Glutamatergic neuron (in vitro differentiated cells): ENCODE measurements around the gene LMBRD2. TPM values are rescaled to one million over a fixed set of nuclear protein-coding genes. Genes with fewer than 3 reads are reported as not detected.

Source experiments
- DNase-seq: peaks from one replicate; pipeline ENCODE4 v3.0.0; 2022
- H3K27ac Mint-ChIP-seq: one replicate; pipeline ENCODE4 v1.8.0; 2020; ENCODE audit warnings: mild to moderate bottlenecking, mixed read lengths, inconsistent platforms; ENCODE audit not compliant: unreplicated experiment
- H3K27me3 Mint-ChIP-seq: one replicate; pipeline ENCODE4 v1.8.0; 2020; ENCODE audit warnings: mild to moderate bottlenecking, moderate library complexity, mixed read lengths, inconsistent platforms; ENCODE audit not compliant: unreplicated experiment
- H3K36me3 Mint-ChIP-seq: one replicate; pipeline ENCODE4 v1.8.0; 2020; ENCODE audit warnings: mild to moderate bottlenecking, mixed read lengths, inconsistent platforms; ENCODE audit not compliant: unreplicated experiment
- H3K4me1 Mint-ChIP-seq: one replicate; pipeline ENCODE4 v1.8.0; 2020; ENCODE audit warnings: mild to moderate bottlenecking, low read depth, mixed read lengths, inconsistent platforms; ENCODE audit not compliant: unreplicated experiment
- H3K4me3 Mint-ChIP-seq: one replicate; pipeline ENCODE4 v1.8.0; 2020; ENCODE audit warnings: mild to moderate bottlenecking, mixed read lengths, inconsistent platforms; ENCODE audit not compliant: unreplicated experiment
- H3K9me3 Mint-ChIP-seq: one replicate; pipeline ENCODE4 v1.8.0; 2020; ENCODE audit warnings: mild to moderate bottlenecking, moderate library complexity, mixed read lengths, inconsistent platforms; ENCODE audit not compliant: unreplicated experiment
- total RNA-seq: library from RNA; stranded (reverse); fragmentation: NEBNext Ultra II Directional; extraction: Animal tissue kit (Norgen Biotek cat#: 25700); gene quantifications from one replicate; pipeline ENCODE4 v1.2.1, GENCODE V29; 2021; ENCODE audit not compliant: unreplicated experiment
- TF ChIP-seq, protein P1 (sequence below): fragments of 200-600 bp; sonication (generic); IDR thresholded peaks from one replicate; pipeline ENCODE4 v1.5.0; 2021; ENCODE audit not compliant: partially characterized antibody, unreplicated experiment

Gene LMBRD2
- total RNA-seq, 1 donor from 2014 or later: 32.8 TPM

DNA sequence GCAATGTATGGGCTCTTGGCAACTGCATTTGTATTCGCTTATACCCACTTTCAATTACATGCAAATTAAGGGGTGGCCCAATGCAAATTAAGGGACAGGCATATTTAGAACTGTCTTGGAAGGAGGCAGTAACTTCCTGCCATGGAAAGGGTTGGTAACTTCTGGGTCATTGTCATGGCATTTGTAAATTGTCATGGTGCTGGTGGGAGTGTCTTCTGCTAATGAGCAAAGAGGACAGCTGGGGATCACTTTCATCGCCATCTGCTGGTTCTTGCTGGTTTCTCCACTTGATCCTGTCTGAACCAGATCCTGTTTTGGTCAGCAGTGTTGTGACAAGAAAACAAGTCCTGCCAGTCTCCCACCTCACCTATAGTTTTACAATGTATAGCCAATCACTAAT is 61.7 kb downstream of the LMBRD2 start:
- Mint-ChIP-seq H3K9me3 (no peaks in the 10 kb centered on the region), H3K27ac (peak overlapping the region; percentile 53)

GRCh38 chr5:36079200-36079781 is 72.4 kb downstream of the LMBRD2 start:
- Mint-ChIP-seq H3K36me3 (no peaks in the 10 kb centered on the region), H3K4me3 (no peak overlapping the region), H3K9me3 (no peaks in the 10 kb centered on the region), H3K27ac (no peak overlapping the region), H3K4me1 (no peaks in the 10 kb centered on the region), H3K27me3 (no peaks in the 10 kb centered on the region)
- TF ChIP-seq, protein P1, sequence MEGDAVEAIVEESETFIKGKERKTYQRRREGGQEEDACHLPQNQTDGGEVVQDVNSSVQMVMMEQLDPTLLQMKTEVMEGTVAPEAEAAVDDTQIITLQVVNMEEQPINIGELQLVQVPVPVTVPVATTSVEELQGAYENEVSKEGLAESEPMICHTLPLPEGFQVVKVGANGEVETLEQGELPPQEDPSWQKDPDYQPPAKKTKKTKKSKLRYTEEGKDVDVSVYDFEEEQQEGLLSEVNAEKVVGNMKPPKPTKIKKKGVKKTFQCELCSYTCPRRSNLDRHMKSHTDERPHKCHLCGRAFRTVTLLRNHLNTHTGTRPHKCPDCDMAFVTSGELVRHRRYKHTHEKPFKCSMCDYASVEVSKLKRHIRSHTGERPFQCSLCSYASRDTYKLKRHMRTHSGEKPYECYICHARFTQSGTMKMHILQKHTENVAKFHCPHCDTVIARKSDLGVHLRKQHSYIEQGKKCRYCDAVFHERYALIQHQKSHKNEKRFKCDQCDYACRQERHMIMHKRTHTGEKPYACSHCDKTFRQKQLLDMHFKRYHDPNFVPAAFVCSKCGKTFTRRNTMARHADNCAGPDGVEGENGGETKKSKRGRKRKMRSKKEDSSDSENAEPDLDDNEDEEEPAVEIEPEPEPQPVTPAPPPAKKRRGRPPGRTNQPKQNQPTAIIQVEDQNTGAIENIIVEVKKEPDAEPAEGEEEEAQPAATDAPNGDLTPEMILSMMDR: peak; percentile 72
- DNase-seq: no peak

More for the DNA sequence above, 61.7 kb downstream of the LMBRD2 start:
- peaks cover 4% of the 10 kb centered on the region for H3K4me1 Mint-ChIP-seq
- peaks cover 3% of the 10 kb centered on the region for H3K27me3 Mint-ChIP-seq
- TF ChIP-seq, protein P1: no peak
- no peak overlapping the region for H3K4me3 Mint-ChIP-seq
- DNase-seq: peak; percentile 33
- H3K36me3 Mint-ChIP-seq: no peaks in the 10 kb centered on the region

GRCh38 chr5:36078430-36078829 is 73.3 kb downstream of the LMBRD2 start:
- Mint-ChIP-seq H3K27me3 (no peaks in the 10 kb centered on the region), H3K4me3 (no peak overlapping the region), H3K4me1 (no peaks in the 10 kb centered on the region), H3K9me3 (no peaks in the 10 kb centered on the region), H3K27ac (no peak overlapping the region), H3K36me3 (no peaks in the 10 kb centered on the region)
- TF ChIP-seq, protein P1: no peak
- no peak for DNase-seq

GRCh38 chr5:36073595-36074216 is 78.0 kb downstream of the LMBRD2 start:
- H3K27ac Mint-ChIP-seq: no peak overlapping the region
- no peaks in the 10 kb centered on the region for H3K9me3 Mint-ChIP-seq
- TF ChIP-seq, protein P1: no peak
- no peak for DNase-seq
- H3K36me3 Mint-ChIP-seq: no peaks in the 10 kb centered on the region
- no peaks in the 10 kb centered on the region for H3K4me1 Mint-ChIP-seq
- H3K4me3 Mint-ChIP-seq: no peak overlapping the region
- H3K27me3 Mint-ChIP-seq: peaks cover 4% of the 10 kb centered on the region

DNA sequence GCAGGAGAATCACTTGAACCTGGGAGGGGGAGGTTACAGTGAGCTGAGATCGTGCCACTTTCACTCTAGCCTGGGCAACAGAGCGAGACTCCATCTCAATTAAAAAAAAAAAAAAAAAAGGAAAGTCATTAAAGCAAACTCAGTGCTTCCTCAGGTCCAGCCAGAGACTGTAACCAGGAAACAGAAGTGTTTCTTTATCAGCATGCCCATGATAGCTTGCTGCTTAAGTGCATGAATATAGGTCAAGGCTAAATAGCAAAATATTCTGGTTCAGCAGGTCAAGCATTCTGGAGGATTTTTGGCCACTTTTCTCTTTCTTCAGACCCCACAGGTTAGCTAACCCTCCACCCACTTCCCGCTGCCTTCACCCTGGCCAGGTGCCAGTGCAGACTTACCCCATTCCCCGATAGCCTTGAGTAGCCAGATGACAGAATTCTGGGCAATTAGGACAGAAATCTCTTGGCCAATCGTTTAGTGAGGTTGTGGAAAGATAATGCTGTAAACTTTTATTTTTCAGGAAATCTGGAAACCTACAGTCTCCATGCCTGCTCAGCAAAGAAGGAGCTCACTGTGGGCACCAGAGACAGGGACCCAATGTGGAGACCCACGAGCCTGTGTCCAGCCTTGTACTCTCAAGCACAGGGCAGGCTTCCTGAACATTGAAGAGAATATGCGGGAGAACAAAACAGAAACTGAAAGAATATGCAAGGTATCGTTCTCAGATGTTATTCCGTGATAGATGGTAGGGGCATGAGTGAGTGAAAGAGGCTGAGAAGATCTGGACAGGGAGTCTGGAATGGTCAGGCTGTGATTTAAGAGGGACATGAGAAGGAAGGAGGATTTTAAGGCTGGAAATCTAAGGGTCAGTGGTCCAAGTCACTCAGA is 80.8 kb downstream of the LMBRD2 start:
- Mint-ChIP-seq H3K4me3 (no peak overlapping the region), H3K27me3 (peaks cover 4% of the 10 kb centered on the region), H3K4me1 (peaks cover 4% of the 10 kb centered on the region), H3K9me3 (peaks cover 3% of the 10 kb centered on the region), H3K36me3 (peaks cover 3% of the 10 kb centered on the region), H3K27ac (no peak overlapping the region)
- no peak for DNase-seq
- TF ChIP-seq, protein P1: no peak
